Cardiac ventricle fibroblast (primary cell): ENCODE results near the gene OTOGL. TPM values are rescaled to one million over a fixed set of nuclear protein-coding genes. Genes with fewer than 3 reads are reported as not detected.

ENCODE experiments used
- total RNA-seq: library from RNA; depleted of rRNA; stranded (reverse); fragments of >200 nt; gene quantifications from 2 replicates; pipeline ENCODE4 v1.2.3, GENCODE V29; 2015

OTOGL gene
- 0.15 and 0.31 TPM in 2 replicates for total RNA-seq

GRCh38 chr12:80099259-80099658, at the start of gene OTOGL:
Gene OTOGL (plus strand): TSS chr12:80099537. CDS start chr12:80209432, 109,895 bp downstream.

Other genes starting within 250 kb of the OTOGL start
- 30.6 and 43.7 TPM in 2 replicates for gene PPP1R12A, start 164.4 kb upstream of the OTOGL start, total RNA-seq